ENCODE data around the gene CBL.
"Not testable (repeated sequence)": the region's sequence is repeated elsewhere in the genome, so short reads cannot be mapped to it uniquely, and the experiment has no call there.

The CBL gene

DNA sequence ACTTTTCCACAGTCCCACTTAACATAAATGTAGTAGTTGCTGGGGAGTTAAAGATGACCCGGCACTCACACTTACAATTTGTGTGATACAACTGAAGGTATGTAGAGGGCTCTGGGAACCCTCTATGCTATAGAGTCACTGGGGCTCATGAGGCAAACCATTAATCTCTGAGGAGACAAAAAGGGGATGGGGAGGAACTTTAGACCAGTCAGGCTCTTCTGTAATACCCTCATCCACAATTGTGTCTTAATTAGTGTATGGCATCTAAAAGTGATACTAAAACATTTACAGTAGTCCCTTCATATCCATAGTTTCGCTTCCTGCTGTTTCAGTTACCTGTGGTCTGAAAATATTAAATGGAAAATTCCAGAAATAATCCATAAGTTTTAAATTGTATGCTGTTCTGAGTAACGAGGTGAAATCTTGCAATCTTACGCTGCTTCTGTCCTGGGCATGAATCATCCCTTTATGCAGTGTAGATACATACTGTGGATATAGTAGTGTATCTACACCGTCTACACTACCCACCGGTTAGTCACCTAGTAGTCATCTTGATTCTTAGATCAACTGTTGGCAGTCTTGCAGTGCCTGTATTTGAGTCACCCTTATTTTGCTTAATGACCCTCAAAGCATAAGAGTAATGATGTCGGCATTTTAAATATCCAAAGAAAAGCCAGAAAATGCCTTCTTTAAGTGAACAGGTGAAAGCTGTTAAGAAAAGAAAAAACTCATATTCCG lies 12.2 kb downstream of the CBL start:
- DNase-seq = no peak

DNA sequence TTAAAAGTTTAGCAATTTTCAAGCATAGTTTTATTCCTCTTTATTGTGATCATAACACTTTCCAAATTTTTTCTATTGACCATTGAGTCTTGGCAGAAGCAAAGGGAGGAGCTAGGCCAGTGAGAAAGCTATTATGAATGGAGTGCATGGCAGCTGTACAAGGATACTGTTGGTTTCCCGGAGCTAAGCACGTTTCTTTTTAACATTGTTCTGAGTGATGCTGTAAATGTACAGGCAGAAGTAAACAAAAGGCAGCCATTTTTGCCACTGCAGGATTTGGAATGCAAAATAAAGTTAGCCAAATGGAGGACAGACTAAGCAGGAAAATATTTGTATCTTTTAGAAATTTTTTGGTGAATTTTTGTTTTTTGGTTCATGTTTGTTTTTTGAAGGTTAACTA lies 16.2 kb downstream of the CBL start:
- no peak for DNase-seq

DNA sequence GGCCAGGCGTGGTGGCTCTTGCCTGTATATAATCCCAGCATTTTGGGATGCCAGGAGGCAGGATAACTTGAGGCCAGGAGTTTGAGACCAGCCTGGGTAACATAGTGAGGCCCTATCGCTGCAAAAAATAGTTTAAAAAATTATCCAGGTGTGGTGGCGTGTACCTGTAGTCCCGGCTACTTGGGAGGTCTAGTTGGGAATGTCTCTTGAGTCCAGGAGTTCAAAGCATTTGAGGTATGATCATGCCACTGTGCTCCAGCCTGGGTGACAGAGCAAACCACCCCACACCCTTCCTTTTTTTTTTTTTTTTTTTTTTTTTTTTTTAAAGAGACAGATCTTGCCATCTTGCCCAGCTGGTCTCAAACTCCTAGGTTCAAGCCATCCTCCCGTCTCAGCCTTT lies 16.8 kb downstream of the CBL start:
- no peak for DNase-seq

DNA sequence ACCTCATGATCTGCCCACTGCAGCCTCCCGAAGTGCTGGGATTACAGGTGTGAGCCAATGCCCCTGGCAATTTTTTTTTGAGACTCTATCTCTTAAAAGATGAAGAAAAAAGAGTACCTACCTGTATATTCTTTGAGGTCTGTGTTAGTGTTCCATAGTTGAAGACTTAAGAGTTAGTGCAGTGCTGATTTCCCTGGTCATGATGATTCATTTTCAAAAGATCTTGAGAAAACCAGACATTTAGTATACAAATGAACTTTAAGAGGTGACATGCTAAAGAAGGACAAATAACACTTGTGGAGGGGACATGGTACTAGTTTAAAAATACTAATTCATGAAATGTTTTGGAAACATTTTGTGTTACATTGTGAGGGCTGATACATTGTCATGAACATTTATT lies 17.7 kb downstream of the CBL start:
- no peak for DNase-seq

DNA sequence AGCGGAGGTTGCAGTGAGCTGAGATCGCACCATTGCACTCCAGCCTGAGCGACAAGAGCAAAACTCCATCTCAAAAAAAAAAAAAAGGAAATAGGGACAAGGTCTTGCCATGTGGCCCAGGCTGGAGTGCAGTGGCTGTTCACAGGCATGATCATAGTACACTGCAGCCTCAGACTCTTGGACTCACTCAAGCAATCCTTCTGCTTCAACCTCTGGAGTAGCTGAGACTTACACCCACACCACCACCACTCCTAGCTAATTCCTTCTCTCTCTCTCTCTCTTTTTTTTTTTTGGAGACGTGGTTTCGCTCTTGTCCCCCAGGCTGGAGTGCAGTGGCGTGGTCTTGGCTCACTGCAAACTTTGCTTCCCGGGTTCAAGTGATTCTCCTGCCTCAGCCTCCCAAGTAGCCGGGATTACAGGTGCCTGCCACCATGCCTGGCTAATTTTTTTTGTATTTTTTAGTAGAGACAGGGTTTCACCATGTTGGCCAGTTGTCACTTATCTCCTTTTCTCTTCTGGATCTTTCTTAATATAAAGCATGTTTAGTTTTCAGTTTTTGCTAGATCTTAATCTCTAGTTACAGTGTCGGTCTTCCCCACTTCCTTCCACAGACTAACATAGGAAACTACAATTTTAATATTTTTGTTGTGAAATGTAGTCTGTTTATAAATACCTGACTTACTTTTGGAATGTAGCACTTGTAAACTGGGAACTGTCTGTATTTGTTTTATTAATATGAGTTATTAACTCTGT lies 22.6 kb downstream of the CBL start:
- DNase-seq = not testable (repeated sequence)

DNA sequence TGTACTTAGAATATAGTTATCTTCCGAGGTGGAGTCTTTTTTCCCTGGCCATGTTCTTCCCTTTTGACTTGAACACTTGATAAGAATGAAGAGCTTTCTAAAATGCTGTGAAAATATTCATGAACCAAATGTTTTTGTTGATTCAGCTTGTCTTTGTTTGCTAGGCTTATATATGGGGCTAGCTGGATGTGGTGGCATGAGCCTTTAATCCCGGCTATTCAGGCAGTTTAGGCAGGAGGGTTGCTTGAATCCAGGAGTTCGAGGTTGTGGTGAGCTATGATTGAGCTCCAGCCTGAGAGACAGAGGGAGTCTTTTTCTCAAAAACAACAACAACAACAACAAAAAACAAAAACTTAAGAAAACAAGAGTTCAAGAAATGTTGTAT lies 23.1 kb downstream of the CBL start:
- no peak for DNase-seq

DNA sequence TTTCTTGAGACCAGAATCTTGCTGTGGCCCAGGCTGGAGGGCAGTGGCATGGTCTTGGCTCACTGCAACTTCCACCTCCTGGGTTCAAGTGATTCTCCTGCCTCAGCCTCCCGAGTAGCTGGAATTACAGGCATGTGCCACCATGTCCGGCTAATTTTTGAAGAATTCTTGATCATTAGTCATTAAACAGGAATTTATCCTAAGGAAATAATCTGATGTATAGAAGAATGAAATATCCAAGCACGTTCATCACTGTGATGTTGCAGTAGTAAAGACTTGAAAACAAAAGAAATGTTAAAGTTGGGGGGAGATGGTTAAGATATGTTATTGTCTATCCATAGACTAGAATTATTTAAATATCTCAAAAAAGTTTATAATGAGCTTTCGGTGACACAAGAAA lies 23.6 kb downstream of the CBL start:
- DNase-seq = no peak

DNA sequence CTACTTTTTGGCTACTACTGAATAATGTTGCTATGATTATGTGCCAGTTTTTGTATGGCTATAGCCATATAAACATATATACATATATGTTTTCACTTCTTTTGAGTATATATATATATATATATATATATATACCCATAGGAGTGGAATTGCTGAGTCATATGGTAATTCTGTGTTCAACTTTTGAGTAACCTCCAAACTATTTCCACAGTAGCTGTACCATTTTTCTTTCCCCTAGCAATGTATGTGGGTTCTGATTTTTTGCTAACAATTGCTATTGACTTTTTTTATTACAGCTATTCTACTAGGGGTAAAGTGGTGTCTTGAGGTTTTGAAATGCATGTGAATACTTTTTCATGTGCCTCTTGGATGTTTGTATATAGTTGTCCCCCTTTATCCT lies 30.4 kb downstream of the CBL start:
- no peak for DNase-seq

DNA sequence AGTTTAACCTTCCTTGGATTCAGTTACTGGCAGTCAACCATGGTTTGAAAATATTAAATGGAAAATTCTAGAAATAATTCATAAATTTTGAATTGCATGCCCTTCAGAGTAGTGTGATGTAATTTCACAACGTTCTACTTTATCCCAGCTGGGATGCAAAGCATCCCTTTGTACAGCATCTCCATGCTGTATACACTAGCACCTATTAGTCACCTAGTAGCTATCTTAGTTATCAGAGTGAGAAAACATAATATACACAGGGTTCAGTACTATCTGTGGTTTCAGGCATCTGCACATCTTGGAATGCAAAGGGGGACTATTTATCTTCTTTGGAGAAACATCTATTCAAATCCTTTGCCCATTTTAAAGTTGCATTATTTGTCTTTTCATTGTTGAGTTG lies 30.8 kb downstream of the CBL start:
- no peak for DNase-seq

DNA sequence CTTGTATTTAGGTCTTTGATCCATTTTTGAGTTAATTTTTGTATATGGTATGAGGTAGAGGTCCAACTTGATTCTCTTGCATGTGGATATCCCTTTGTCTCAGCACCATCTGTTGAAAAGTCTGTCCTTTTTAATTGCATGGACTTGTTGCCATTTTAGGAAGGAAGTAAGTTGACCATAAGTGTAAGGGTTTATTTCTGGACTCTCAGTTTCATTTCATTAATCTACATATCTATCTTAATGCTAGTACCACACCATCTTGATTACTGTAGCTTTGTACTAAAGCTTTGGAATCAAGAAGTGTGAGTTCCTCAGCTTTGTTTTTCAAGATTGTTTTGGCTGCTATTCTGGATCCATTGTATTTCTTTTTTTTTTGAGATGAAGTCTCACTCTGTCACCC lies 31.4 kb downstream of the CBL start:
- no peak for DNase-seq

DNA sequence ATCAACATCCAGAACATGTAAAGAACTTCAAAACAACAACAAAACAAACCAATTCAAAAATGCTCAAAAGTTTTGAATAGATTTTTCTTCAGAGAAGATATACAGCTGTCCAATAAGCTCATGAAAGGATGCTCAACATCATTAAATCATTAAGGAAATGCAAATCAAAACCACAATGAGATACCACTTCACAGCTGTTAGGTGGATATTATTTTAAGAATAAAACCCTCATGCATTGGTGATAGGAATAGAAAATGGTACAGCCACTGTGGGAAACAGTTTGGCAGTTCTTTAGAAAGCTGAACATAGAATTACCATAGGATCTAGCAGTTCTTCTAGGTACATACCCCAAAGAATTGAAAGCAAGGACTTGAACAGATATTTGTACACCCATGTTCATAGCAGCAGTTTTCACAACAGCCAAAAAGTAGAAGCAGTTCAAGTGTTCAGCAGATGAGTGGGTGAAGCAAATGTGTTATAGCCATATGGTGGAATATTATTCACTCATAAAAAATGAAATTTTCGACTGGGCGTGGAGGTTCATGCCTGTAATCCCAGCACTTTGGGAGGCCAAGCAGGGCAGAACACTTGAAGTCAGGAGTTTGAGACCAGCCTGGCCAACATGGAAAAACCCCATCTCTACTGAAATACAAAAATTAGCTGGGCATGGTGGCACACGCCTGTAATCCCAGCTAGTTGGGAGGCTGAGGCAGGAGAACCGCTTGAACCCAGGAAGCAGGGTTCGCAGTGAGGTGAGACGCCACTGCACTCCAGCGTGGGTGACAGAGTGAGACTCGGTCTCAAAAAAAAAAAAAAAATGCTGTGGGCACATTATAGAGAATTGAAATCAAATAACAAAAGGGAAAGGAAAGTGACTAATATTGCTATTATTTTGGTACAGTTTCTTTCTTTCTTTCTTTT lies 42.9 kb downstream of the CBL start:
- DNase-seq = no peak

DNA sequence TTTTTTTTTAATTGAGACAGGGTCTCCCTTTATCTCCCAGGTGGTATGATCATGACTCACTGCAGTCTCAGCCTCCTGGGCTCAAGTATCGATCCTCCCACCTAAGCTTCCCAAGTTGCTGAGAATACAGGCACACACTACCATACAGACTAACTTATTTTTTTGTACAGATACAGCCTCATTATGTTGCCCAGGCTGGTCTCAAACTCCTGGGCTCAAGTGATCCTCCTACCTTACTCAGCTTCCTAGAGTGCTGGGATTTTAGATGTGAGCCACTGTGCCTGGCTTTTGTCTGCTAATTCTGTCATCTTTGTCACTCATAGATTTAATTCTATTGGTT lies 43.5 kb downstream of the CBL start:
- DNase-seq = no peak

DNA sequence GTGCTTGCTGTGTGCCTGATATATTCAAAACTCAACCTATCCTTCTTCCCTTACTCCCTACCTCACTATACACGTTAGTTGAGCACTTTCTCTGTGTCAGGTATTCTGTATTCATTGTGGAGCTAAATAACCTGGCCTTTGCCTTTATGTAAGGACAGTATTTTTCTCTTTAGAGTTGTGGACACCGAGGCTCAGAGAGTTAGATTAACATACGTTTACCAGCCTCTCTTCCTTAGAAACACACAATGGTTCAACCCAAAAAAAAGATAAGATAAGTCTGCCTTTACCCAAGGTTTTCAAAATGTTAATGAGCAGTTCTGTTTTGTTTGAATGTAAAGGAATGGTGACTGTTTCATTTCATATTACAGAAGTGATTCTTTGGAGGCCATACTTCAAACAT lies 45.0 kb downstream of the CBL start:
- no peak for DNase-seq

DNA sequence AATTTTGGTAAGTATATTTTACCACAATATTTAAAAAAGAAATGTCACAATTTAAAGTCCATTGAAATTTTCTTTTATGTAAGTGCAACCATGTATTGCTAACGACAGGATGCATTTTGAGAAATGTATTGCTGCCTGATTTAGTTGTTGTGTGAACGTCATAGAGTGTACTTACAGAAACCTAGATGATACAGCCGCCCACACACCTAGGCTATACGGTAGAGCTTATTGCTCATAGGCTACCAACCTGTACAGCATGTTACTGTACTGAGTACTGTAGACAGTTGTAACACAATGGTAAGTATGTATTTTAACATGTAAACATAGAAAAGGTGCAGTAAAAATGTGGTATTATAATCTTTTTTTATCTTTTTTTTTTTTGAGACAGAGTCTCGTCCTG lies 48.1 kb downstream of the CBL start:
- DNase-seq = no peak

DNA sequence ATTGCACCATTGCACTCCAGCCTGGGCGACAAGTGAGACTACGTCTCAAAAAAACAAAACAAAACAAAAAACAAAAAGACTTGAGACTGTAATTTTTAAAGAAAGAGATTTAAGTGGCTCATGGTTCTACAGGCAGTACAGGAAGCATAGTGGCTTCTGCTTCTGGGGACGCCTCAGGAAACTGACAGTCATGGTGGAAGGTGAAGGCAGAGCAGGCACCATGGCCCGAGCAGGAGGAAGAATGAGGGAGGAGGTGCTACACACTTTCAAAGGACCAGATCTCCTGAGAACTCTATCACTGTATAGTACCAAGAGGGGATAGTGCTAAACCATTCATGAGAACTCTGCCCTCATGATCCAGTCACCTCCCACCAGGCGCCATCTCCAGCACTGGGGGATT lies 52.0 kb downstream of the CBL start:
- DNase-seq = no peak

DNA sequence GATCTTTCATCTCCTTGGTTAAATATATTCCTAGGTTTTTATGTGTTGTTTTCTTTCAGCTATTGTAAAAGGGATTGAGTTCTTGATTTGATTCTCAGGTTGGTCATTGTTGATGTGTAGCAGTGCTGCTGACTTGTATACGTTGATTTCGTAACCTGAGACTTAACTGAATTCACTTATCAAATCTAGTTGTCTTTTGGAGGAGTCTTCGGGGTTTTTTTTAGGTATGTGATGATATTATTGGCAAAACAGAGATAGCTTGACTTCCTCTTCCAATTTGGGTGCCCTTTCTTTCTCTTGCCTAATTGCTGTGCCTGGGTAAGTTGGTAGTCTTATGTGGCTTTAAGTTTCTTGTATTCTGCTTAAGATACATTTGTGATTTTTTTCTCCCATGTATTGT lies 52.8 kb downstream of the CBL start:
- DNase-seq = no peak

DNA sequence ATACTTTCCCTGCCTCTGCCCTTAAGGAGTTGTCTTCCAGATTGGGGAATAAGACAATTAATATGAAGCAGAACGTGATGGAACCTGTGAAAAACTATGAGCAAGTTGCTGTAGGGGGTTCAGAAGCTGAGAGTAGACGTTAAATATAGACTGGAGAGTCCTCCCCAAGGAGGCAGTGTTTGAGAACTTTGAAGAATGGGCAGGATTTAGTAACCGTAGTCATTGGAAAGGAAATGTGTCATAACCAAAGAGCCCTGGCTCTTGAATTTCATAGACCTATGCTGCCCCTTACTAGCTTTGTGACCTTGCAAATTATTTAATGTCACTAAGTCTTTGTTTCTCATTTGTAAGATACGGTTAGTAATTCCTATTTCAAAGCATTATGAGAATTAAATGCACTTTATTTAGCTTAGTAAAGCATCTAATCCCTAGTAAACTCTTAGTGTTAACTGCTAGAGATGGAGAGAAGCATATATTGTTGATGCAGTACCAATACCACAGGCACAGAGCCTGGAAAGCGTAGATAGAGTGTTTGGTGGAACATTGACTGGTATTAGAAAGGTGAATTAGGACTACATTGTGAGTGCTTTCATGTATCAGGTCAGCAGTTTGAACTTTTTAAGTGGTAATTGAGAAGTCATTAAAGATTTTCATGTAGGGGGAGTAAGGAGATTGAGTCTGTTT lies 56.7 kb downstream of the CBL start:
- DNase-seq = no peak

DNA sequence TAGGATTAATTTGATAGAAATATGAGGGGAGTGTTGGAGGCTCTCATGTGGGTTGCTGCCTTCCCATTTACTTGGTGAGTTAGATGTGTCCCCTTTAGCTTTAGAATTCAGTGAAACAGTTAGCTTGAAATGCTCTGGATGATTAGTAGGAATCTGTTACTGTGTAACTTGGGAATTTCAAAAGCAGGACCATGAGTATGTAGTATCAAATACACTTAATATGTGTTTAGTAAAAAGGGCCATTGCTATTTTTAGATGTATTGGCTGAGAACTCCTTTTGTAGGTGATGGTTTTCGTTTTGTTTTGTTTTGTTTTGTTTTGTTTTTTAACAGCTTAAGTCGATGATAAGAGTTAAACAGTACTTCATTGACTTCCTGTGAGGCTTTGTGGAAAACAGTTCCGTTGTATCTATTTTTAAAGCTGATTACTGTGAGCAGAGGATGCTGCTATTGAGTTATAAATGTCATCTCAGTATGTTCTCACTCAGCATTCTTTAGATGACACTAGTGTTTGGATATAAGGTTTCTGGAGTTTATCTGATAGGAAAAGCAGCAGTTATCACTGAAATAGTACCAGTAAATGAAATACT lies 57.3 kb downstream of the CBL start:
- no peak for DNase-seq

DNA sequence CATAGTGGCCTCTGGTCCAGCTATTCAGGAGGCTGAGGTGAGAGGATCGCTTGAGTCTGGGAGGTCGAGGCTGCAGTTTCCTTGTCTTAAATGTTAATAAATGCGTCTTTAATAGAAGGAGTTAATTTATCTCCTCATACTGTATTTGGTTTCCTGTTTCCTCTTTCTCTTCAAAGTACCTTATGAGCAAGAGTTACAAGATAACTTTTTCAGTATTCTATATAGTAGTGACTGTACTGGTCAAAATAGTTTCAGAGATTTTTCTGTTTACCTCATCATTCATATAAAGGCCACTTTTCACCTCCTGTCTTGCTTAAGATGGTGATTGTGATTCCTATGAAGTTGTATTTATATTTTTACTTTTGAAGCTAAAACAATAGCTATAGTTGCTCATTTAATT lies 59.9 kb downstream of the CBL start:
- no peak for DNase-seq

DNA sequence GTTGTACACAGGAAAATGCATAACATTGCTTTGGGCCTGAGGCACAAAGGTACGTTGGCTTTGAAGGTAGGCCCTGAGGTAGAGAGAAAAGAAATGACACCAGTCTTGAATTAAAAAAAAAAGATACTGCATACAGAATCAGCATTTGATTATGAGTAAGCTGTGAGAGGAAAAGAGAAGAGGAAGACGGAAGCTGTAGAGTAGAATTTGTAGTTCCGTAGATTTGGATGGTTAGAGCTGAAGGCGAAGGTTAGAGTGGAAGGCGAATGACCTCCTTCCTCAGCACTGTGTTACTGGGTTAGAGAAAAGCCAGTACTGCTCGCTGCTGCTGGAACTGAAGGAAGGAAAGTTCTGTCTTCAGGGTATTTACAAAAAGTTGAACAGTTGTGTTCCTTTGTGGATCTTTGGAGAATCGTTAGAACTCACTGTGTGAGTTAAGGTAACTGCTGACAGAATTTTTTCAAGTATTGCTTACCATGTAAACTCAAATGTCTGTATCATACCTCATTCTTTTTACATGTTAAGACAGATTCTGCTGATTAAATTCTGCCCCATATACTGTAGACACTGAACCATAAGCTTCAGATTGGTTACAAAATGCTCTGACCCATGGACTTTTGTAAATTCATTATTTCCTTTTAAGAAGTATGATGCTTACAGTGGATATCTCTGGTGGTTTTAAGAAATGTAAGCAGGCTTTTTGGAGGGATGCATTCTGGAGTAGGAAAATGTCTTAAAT lies 60.5 kb downstream of the CBL start:
- DNase-seq = no peak

DNA sequence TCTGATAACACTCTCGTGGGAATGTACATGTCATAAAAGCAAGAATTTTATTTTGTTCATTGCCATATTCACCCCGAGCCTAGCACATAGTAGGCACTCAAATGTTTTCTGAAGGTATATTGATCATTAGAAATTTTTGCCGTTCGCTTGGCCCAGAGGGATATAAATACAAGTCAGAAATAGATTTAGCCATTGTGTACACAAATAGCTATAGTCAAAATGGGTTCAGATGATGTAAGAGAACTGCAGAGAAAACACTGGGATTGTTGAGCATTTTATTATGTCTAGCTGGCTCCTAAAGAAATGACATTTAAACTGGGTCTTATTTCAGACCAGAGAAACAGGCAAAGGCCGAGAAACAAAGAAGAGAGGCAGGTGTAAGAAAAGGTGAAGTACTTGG lies 61.5 kb downstream of the CBL start:
- DNase-seq = no peak

DNA sequence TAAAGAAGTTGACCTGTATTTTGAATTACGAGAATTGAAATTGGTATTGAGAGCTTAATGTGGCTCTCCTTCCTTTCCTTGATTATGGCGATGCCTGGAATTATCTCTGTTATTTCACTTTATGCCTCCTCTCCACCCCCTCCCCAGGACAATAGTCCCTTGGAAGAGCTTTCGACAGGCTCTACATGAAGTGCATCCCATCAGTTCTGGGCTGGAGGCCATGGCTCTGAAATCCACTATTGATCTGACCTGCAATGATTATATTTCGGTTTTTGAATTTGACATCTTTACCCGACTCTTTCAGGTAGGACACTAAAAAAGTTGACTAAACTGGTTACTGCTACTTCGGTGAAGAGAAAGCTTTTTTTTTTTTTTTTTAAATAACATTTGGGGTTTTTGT lies 67.6 kb downstream of the CBL start:
- no peak for DNase-seq

All from 8988T (cell line).